ENCODE results near the gene PIGK.

PIGK gene

GRCh38 chr1:77065693-77066342 is 153.4 kb downstream of the PIGK start:
- ChIA-PET POLR2A (no interaction called here), CTCF (interaction anchor here (0.6 kb wide), 1 partner anchor 532 kb away, joined by 3 read pairs; no protein-coding TSS in a partner anchor)
- Histone ChIP-seq H3K9me3 (ENCODE audit: control insufficient read depth, insufficient read depth, low read depth, low read length) (no peaks in the 10 kb centered on the region), H3K4me3 (ENCODE audit: low read depth, low read length) (no peak overlapping the region), H3K4me1 (ENCODE audit: control insufficient read depth, insufficient read depth, low read length) (no peaks in the 10 kb centered on the region), H3K27ac (ENCODE audit: extremely low read depth, low read depth, low read length) (no peak overlapping the region), H3K36me3 (ENCODE audit: control insufficient read depth in 2 of 2, insufficient read depth in 1 of 2, low read length in 2 of 2) (no peaks in the 10 kb centered on the region)
- TF ChIP-seq ZNF223 (tag by site-specific recombination; IDR thresholded peaks at IDR 0.05): no peak
- TF ChIP-seq ZNF560 (tag by site-specific recombination; IDR thresholded peaks at IDR 0.05; ENCODE audit: borderline replicate concordance): no peak
- TF ChIP-seq ZNF704 (tag by site-specific recombination; IDR thresholded peaks at IDR 0.05): no peak
- no peak for TF ChIP-seq KLF10 (tag by site-specific recombination; IDR thresholded peaks at IDR 0.05)
- no peak for TF ChIP-seq ZNF16 (tag by site-specific recombination; IDR thresholded peaks at IDR 0.05; ENCODE audit: low read depth)
- no peak for TF ChIP-seq ZNF830 (tag by site-specific recombination; IDR thresholded peaks at IDR 0.05; ENCODE audit: low read depth)
- no peak for TF ChIP-seq ZBTB17 (tag by site-specific recombination; IDR thresholded peaks at IDR 0.05)
- no peak for TF ChIP-seq ZNF394 (tag by site-specific recombination; IDR thresholded peaks at IDR 0.05; ENCODE audit: borderline replicate concordance)
- TF ChIP-seq ZNF140 (tag by site-specific recombination; IDR thresholded peaks at IDR 0.05): no peak
- TF ChIP-seq ZNF707 (tag by site-specific recombination; IDR thresholded peaks at IDR 0.05): no peak
- TF ChIP-seq ZNF645 (tag by site-specific recombination; IDR thresholded peaks at IDR 0.05): no peak
- TF ChIP-seq ZNF768 (tag by site-specific recombination; IDR thresholded peaks at IDR 0.05): no peak
- no peak for TF ChIP-seq ZNF146 (tag by site-specific recombination; IDR thresholded peaks at IDR 0.05)
- no peak for TF ChIP-seq SETDB1 (IDR thresholded peaks at IDR 0.05; ENCODE audit: insufficient read length, low read length)
- no peak for TF ChIP-seq ZNF211 (tag by site-specific recombination; IDR thresholded peaks at IDR 0.05; ENCODE audit: low read depth)
- TF ChIP-seq PRDM6 (tag by site-specific recombination; IDR thresholded peaks at IDR 0.05): no peak

- CTCF ChIA-PET: no interaction called here
- POLR2A ChIA-PET: no interaction called here
- H3K4me1 ChIP-seq (ENCODE audit: control insufficient read depth, insufficient read depth, low read length): no peaks in the 10 kb centered on the region
- no peaks in the 10 kb centered on the region for H3K9me3 ChIP-seq (ENCODE audit: control insufficient read depth, insufficient read depth, low read depth, low read length)
- no peak overlapping the region for H3K27ac ChIP-seq (ENCODE audit: extremely low read depth, low read depth, low read length)
- H3K4me3 ChIP-seq (ENCODE audit: low read depth, low read length): no peak overlapping the region
- H3K36me3 ChIP-seq (ENCODE audit: control insufficient read depth in 2 of 2, insufficient read depth in 1 of 2, low read length in 2 of 2): no peaks in the 10 kb centered on the region
- TF ChIP-seq ZNF747 (tag by site-specific recombination; IDR thresholded peaks at IDR 0.05): no peak
- no peak for TF ChIP-seq SALL2 (tag by site-specific recombination; IDR thresholded peaks at IDR 0.05; ENCODE audit: borderline replicate concordance)
- TF ChIP-seq ZNF302 (tag by site-specific recombination; IDR thresholded peaks at IDR 0.05; ENCODE audit: low read depth): no peak
- no peak for TF ChIP-seq ZNF645 (tag by site-specific recombination; IDR thresholded peaks at IDR 0.05)
- TF ChIP-seq ZNF626 (tag by site-specific recombination; IDR thresholded peaks at IDR 0.05): no peak
- no peak for TF ChIP-seq PRDM10 (tag by site-specific recombination; IDR thresholded peaks at IDR 0.05)
- TF ChIP-seq ZBTB48 (tag by site-specific recombination; IDR thresholded peaks at IDR 0.05): no peak
- TF ChIP-seq ZSCAN18 (tag by site-specific recombination; IDR thresholded peaks at IDR 0.05): no peak
- TF ChIP-seq ZNF19 (tag by site-specific recombination; IDR thresholded peaks at IDR 0.05; ENCODE audit: low read depth): no peak
- no peak for TF ChIP-seq ZNF560 (tag by site-specific recombination; IDR thresholded peaks at IDR 0.05; ENCODE audit: borderline replicate concordance)
Measured at GRCh38 chr1:77064246-77064645, 155.0 kb downstream of the PIGK start.
